D341Med (cell line): ENCODE data around the gene ADAM19.

Source experiments
- DNase-seq: peaks from one replicate; pipeline ENCODE4 v3.0.0; 2012; ENCODE audit warnings: low spot score

Gene ADAM19

DNA sequence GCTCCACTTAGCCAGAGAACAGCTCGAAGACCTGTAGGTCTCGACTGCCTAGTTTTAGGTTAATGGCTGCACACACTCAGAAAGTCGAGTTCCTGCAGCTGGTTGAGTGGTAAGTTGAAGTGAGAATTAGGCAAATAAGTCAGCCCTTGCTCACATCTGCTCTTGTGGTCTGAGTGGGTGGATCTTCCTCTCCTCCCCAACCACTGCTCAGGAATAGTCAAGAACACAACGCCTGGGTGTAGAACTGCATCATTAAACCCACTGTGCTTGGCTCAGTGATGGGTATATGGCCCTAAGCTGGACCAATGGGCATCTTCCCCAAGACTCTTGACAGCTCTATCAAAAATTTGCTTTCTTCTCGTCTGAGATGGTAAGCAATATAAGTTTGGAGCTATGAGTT, 20.9 kb upstream of the ADAM19 start:
- no peak for DNase-seq

- no peak for DNase-seq
Measured at GRCh38 chr5:157594675-157595459, 19.3 kb upstream of the ADAM19 start.

DNA sequence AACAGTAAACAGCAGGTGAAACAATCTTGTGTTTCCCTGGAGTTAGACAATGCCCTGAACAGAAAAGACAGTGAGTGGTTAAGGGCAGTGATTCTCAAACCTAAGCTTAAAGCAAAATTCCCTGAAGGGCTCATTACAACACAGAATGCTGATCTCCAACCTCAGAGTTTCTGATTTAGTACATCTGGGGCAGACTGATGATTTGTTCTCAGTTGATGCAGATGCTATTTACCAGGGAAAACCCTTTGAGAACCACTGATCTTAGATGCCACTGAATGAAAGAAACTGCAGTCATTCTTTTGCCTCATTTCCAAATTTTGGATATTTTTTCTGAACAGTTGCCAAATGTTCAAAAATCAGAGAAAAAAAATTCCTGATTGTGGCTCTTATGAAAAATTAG, 18.7 kb upstream of the ADAM19 start:
- no peak for DNase-seq

GRCh38 chr5:157593052-157593757, 17.6 kb upstream of the ADAM19 start:
- DNase-seq, result no peak

GRCh38 chr5:157592594-157592993, 17.0 kb upstream of the ADAM19 start:
- DNase-seq, result no peak

- DNase-seq, result no peak
Measured at GRCh38 chr5:157590478-157590877, 14.9 kb upstream of the ADAM19 start.

GRCh38 chr5:157584628-157585027, 9.1 kb upstream of the ADAM19 start:
- DNase-seq, result no peak

DNA sequence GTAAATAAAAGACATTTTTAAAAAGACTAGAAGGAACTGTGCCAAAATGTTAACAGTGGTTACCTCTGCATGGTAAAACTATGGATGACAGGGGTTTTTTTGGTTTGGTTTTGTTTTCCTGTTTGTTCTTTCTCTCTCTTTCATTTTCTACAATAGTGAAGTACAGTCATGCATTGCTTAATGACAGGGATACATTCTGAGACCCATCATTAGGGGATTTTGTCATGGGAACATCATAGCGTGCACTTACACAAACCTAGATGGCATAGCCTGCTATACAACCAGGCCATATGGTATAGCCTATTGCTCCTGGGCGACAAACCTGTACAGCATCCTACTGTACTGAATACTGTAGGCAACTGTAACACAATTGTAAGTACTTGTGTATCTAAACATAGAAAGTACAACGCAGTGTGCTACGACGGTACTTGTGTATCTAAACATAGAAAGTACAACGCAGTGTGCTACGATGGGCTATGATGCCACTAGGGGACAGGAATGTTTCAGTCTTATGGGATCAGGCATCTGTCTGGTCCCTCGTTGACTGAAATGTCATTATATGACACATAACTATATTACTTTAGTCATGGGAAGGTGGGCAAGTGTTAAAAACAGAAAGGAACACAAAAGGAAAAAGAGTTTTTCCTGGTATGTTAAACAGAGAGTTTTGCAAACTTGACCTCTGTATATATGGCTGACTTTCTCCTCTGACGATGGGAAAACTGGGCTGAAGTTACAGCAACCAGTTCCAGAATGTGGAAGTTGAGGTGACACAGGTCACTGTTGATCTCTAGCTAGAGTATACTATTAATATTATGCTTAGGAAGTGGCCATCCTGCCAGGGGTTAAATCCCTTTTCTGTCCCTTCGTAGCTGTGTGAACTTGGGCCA, 7.4 kb upstream of the ADAM19 start:
- DNase-seq, result no peak

DNA sequence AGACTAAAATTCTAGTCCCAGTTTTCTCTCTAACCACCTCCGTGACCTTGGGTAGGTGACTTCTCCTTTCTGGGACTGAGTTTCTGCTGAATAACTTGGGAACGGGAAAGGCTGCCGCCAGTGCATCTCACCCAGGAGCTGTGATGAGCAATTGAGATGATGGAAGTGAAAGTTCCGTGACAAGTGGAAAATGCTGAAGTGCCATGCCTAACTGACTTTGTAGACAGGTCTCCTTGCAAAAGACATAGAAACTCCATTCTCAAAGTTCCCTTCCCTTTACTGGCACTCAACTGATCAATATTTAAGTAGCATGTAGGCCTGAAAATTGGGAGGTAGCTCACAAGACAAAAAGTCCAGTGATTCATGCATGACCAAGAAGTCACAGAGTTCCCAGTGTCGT, 6.3 kb upstream of the ADAM19 start:
- no peak for DNase-seq

GRCh38 chr5:157578079-157578780, 2.7 kb upstream of the ADAM19 start:
- DNase-seq, result no peak

DNA sequence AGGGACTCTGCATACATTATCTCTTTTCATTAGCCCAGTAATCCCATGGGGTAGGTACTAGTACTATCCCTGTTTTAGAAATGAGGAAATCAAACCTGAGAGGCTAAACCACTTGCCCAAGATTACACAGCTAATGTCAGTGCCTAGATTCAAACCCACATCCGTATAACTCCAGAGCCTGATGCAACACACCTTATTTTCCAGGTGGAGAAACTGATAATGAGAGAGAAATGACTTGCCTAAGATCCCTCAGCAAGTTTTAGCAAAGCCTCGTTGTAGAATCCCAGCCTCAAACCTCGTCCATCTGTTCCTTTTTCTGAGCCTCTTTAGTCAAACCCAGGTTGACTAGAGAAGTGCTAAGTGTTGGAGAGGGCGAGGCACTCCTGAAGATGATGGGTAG, 1.1 kb upstream of the ADAM19 start:
- no peak for DNase-seq

- DNase-seq, result peak; percentile 69
Measured at GRCh38 chr5:157574456-157575380, 857 bp downstream of the ADAM19 start.

- DNase-seq, result no peak
Measured at GRCh38 chr5:157571357-157571827, 4.2 kb downstream of the ADAM19 start.

DNA sequence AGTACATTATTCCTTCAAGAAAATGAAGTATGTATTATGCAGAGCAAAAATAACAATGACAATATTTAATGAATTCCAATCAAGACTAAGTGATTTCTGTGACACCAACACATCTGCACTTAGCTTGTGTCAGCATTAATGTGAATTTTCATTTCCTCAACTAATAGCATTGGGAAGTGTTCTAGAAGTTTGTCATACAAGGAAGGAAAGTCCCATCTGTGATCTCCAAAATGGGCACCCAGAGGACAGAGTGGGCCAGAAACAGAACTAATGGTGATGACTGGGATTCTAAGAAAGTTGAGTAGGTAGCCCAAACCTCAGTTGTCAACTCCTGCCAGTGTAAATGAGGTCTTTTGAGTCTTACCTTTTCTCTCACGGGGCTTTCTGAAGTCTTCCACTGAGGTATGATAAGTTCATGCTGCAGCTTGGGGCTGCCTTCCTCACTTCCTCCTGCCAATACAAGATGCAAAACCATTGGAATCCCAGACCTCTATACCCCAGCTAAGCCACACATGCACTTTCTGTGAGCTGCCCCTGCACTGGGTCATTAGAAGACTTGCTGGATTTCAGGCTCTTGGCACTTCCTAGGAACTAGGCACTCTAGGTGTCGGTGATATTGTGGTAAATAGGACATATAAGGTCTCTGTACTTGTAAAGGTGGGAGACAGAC, 4.9 kb downstream of the ADAM19 start:
- DNase-seq, result no peak

DNA sequence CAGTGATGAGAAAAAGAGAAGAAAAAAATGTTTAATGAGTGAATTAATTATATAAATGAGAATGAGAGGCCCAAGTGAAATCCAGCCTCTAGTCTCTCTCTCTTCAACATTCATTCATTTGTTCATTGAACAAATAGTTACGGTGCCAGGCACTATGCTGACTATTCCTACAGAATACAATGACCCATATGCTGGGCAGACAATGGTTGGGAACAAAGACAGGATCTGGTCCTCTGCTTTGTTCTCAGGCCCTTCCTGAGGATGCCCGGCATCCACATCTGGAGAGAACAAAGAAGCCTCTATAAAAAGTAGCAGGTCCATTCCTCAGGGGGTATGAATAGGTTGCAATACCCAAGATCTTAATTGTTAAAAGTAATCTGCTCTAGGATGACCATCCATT, 6.9 kb downstream of the ADAM19 start:
- DNase-seq, result no peak

GRCh38 chr5:157568222-157568621, 7.4 kb downstream of the ADAM19 start:
- no peak for DNase-seq

- no peak for DNase-seq
Measured at GRCh38 chr5:157566902-157567489, 8.6 kb downstream of the ADAM19 start.

DNA sequence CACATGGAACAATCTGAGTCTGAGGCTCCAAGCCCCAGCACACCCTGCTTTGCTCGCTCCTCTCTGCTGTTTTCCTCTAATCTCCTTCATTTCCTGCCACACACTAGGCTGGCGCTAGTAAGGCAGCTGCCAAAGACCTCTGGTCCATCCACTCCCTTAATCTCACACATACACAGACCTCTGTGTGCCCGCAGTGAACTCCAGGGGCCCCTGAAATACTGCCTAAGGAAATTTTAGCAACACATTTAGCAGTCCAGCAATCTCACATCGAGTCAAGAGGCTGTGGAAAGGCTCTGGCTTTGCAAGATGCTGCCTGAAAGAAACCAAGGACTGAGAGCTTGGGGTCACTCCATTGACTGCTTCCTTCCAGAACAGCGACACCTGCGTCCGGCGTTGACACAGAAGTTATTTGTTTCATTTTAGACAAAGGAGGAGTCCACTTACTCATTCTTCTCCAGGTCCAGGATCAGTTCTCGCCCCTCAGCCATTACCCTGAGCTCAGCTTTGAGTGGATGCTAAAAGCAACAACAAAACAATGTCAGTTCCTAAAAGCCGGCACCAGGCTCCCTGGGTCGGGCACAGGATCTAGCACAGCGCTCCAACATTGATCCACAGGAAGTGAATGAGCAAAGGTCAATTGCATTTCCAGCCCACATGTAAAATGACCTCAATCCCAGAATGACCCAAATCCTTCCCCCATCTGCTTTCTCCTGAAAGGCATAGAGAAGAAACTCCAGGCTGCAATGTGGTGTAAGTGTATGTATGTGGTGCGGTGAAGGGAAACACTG, 11.5 kb downstream of the ADAM19 start:
- DNase-seq, result no peak

GRCh38 chr5:157563373-157563928, 12.1 kb downstream of the ADAM19 start:
- DNase-seq, result no peak
